Heart left ventricle (tissue), 13 donors: ENCODE data around the gene CD300LG.

Experiments
- POLR2A ChIP-seq, 2 donors: fragments of 450-650 bp; IDR thresholded peaks; one replicate each; pipeline ENCODE4 v1.6.1; 2017; ENCODE audit warnings: antibody characterized with exemption in 2 of 2, mild to moderate bottlenecking in 2 of 2, moderate library complexity in 2 of 2
- TF ChIP-seq, protein P1 (sequence below), 12 donors: fragments of 200-600 bp; sonication (generic) in 4 of 12; IDR thresholded peaks; one replicate each; pipeline versions ENCODE4 v1.5.0 to v1.8.0; 2018 to 2022; ENCODE audit warnings: antibody characterized with exemption in 12 of 12, mild to moderate bottlenecking in 5 of 12
- donor health status: ischemic (EF 13 %, LVEDD 7.1; RV severe dilation, severe dysfunction).
- donor health status: DM: no; HTN: yes; CAD: no.
- donor health status: DM: no; HTN: no; CAD: no.
- donor health status: ischemic (EF 25% LVEDD 6.9; RV normal size, moderate dysfunction).
- donor health status: ischemic (EF 25% LVEDD 5.7; RV mildly dilated, moderate dysfunction).
- donor health status: ischemic (EF 35%, LVEDD 5.7; RV mildly dilated, moderate dysfunction).
- donor health status: nonischemic (EF 11% LVEDD 7.7; RV severe dilation, severe dysfunction).
- donor health status: DM: yes; HTN: yes; CAD: no.
- donor health status: PGD.
- donor health status: ischemic (EF 29% LVEDD 5.4; RV normal size, mild dysfunction).
- donor health status: nonischemic (EF 23%, LVEDD 6.1; RV moderate dilation, normal function).

DNA sequence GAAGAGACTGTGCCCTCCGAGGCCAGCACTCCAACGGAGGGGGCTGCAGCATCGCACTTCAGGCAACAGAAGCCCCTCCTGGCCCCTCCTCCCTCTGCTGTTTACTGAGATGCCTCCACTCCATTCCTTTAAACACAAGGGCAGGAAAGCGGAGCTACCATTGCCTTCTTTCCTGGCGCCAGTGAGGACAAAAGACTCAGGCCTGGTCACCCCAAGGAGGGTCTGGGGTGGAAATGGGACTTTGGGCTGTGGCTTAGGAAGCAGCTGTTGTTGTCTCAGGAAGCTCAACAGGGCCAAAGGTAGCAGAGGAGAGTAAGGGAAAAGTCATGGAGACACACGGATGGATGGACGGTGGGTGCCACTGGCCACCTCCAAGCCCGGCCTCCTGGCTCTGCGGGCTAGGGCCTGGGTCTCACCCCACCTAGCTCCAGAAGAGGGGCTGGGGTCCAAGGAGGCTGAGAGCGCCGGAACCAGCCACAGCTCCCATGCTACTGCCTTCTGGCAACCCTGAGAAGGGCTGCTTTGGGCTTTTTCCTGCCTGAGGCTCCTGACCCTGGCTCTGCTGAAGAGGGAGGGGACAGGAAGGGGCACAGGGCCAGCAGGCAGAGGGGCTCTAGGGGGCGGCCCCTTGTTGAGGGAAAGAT, 11.1 kb downstream of the CD300LG start:
- TF ChIP-seq, protein P1, sequence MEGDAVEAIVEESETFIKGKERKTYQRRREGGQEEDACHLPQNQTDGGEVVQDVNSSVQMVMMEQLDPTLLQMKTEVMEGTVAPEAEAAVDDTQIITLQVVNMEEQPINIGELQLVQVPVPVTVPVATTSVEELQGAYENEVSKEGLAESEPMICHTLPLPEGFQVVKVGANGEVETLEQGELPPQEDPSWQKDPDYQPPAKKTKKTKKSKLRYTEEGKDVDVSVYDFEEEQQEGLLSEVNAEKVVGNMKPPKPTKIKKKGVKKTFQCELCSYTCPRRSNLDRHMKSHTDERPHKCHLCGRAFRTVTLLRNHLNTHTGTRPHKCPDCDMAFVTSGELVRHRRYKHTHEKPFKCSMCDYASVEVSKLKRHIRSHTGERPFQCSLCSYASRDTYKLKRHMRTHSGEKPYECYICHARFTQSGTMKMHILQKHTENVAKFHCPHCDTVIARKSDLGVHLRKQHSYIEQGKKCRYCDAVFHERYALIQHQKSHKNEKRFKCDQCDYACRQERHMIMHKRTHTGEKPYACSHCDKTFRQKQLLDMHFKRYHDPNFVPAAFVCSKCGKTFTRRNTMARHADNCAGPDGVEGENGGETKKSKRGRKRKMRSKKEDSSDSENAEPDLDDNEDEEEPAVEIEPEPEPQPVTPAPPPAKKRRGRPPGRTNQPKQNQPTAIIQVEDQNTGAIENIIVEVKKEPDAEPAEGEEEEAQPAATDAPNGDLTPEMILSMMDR (IDR thresholded peaks at IDR 0.05), result no peak
- no peak for TF ChIP-seq POLR2A (IDR thresholded peaks at IDR 0.05)
